H4 (cell line): ENCODE results near the gene UBE2U. TPM values are rescaled to one million over a fixed set of nuclear protein-coding genes. Genes with fewer than 3 reads are reported as not detected.

Experiments used
- DNase-seq: peaks from one replicate; pipeline ENCODE4 v3.0.0-alpha.2; 2015; ENCODE audit warnings: low spot score
- total RNA-seq: library from RNA; depleted of rRNA; stranded (reverse); fragments of >200 nt; shearing (Covaris generic); gene quantifications from 2 replicates; pipeline ENCODE4 v1.2.3, GENCODE V29; 2014

Gene UBE2U
- total RNA-seq, 1 experiment from 2014 or later, result 0.17 TPM

DNA sequence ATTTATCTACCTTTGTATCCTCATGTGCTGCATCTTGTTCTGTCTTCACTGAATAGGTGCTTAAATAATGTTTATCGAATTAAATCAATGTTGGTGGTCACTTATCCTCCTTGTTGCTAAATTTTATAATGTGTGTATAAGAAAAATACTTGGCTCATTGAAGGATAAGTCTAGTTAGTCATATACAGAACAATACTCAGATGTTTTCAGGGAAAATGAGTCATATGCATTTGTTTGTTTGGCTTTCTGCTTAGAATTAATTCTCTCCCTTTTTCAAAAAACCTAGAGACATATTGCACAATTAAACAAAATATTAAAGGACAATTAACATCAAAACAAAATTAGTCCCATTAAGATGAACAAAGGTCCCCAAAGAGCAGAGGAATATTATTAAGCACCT is 89.0 kb downstream of the UBE2U start:
- no peak for DNase-seq

GRCh38 chr1:64293820-64294219 is 90.4 kb downstream of the UBE2U start:
- DNase-seq, result no peak

GRCh38 chr1:64295136-64295535 is 91.7 kb downstream of the UBE2U start:
- DNase-seq, result no peak

GRCh38 chr1:64295561-64295960 is 92.1 kb downstream of the UBE2U start:
- no peak for DNase-seq

- DNase-seq, result no peak
These were observed 93.0 kb downstream of the UBE2U start for GRCh38 chr1:64296459-64296858.

DNA sequence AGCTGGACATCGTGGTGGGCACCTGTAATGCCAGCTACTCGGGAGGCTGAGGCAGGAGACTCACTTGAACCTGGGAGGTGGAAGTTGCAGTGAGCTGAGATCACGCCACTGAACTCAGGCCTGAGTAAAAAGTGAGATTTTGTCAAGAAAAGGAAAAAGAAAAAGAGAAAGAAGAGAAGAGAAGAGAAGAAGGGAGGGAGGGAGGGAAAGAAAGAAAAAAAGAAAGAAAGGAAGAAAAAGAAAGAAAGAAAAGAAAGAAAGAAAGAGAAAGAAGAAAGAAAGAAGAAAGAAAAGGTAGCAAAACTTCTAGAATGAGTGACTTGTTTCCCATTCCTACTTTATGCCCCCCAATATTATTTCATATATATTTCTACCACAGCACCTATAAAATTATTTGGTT is 98.8 kb downstream of the UBE2U start:
- no peak for DNase-seq

DNA sequence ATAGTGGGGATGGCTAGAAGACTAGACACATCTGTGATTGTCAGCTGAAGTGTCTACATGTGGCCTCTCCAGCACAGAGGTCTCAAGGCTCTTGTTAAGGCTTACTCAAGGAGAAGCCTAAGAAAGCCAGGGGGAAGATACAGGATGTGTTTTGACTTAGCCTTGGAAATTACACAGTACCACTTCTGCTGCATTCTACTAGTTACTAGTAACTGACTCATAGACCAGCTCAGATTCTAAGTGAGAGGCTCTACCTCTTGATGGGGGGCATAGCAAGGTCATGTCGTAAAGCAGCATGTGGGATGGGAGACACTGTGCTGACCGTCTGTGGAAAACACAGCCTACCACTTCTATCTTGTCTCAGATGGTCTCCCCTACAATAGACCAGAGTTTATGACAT is 99.5 kb downstream of the UBE2U start:
- no peak for DNase-seq

DNA sequence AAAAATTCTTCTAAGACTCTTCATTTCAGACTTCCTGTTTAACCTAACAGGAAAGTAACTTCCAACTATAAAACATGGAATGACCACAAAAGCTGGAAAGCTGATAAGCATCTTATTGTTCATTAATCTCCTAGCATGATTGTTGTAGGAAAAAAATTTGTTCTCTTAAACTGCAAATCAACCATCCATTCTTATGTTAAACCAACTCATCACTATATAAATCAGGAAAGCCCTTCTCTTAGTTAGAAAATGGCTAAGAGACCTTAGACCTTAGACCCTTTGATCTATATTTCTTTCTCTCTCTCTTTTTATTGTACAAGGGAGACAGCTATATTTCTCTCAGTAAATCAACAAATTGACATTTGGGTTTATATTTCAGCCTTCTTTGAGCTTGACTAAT is 101.4 kb downstream of the UBE2U start:
- DNase-seq, result no peak

GRCh38 chr1:64308866-64309265 is 105.4 kb downstream of the UBE2U start:
- no peak for DNase-seq

- DNase-seq, result no peak
These were observed 106.0 kb downstream of the UBE2U start for GRCh38 chr1:64309431-64309831.

- no peak for DNase-seq
These were observed 107.3 kb downstream of the UBE2U start for GRCh38 chr1:64310760-64311159.

GRCh38 chr1:64312431-64312830 is 109.0 kb downstream of the UBE2U start:
- no peak for DNase-seq

DNA sequence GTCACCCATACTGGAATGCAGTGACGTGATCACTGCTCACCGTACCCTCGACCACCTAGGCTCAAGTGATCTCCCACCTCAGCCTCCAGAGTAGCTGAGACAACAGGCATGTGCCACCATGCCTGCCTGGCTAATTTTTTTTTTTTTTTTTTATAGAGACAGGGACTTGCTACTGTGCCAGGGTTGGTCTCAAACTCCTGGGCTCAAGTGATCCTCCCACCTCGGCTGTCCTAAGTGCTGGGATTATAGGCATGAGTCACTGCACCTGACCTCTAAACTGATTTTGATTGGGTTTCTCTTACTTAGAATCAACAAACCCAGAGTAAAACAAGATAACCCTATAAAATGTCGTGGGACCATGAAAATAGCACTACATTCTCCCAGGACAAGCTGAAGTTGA is 112.0 kb downstream of the UBE2U start:
- DNase-seq, result peak; percentile 29
